AG08396 (cell line): ENCODE data around the gene ABCA5.
"Not testable (repeated sequence)": the region's sequence is repeated elsewhere in the genome, so short reads cannot be mapped to it uniquely, and the experiment has no call there.

Experiments
- DNase-seq: peaks from one replicate; pipeline ENCODE4 v3.0.0; 2012; ENCODE audit warnings: low spot score, mixed read lengths

The ABCA5 gene

DNA sequence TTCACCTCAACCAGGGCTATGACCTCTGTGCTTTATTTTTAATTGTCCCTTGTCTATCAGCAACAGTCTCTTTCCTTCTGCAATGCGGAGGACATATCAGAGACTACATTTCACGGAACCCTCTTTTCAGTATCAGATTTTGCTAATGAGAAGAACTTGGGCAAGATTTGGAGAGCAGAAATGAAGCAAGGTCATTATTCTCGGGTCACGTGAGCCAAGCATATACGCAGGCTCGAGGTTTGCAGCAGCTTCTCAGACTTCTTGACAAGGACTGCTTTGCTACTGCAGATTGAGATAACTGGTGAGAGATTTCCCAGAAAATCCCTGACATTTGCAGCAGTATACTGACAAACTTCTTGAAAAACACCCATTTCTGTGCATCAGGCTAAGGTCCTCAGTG is 128.7 kb downstream of the ABCA5 start:
- DNase-seq, result no peak

DNA sequence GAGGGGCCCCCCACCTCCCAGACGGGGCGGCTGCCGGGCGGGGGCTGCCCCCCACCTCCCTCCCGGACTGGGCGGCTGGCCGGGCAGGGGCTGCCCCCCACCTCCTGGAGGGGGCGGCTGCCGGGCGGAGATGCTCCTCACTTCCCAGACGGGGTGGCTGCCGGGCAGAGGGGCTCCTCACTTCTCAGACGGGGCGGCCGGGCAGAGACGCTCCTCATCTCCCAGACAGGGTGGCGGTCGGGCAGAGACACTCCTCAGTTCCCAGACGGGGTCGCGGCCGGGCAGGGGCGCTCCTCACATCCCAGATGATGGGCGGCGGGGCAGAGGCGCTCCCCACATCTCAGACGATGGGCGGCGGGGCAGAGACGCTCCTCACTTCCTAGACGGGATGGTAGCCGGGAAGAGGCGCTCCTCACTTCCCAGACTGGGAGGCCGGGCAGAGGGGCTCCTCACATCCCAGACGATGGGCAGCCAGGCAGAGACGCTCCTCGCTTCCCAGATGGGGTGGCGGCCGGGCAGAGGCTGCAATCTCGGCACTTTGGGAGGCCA is 130.8 kb downstream of the ABCA5 start:
- DNase-seq, result not testable (repeated sequence)
